K562 (cell line): Measurements from ENCODE around the gene PHLPP2. TPM values are rescaled to one million over a fixed set of nuclear protein-coding genes. Genes with fewer than 3 reads are reported as not detected.

ENCODE experiments used
- ATAC-seq: fragments of 200-7000 bp; cut with Tn5 transposase; 3 replicates; pipeline ENCODE4 v1.9.1; 2020; ENCODE audit warnings: moderate library complexity
- BruUV-seq: library from RNA; stranded (reverse); fragments of 400-500 nt; replicated peaks from 2 replicates; lab custom pipeline; 2021; lab: Mats Ljungman, UMichigan
- CTCF ChIA-PET: fragments of 300-600 bp; formaldehyde crosslinking; extraction: SDS; loops from one replicate; lab custom pipeline; 2021; ENCODE audit warnings: low intra/inter-chr PET ratio; lab: Yijun Ruan, JAX
- POLR2A ChIA-PET: fragments of 300-600, 350-650 bp; sonication (Branson Sonifier 250); formaldehyde crosslinking; extraction: SDS; loops from one replicate; lab custom pipeline; 2021; ENCODE audit warnings: antibody characterized with exemption, inconsistent platforms; lab: Yijun Ruan, JAX
- DNase-seq, 4 experiments: peaks; one replicate each; pipeline versions ENCODE4 v3.0.0 to v3.0.0-alpha.2; 2011 to 2018; ENCODE audit warnings: low spot score in 3 of 4, mixed read lengths in 3 of 4; ENCODE audit errors: extremely low read depth in 1 of 4
- FAIRE-seq: peaks from 2 replicates; lab custom pipeline; 2011; peaks lifted over from hg19 to GRCh38; lab: Jason Lieb, UNC
- H2AFZ ChIP-seq: 2 replicates; pipeline ENCODE4 v1.6.0; 2011; ENCODE audit warnings: low read depth, low read length, control low read depth, inconsistent platforms
- H3K27ac ChIP-seq: fragments of 200-600 bp; 3 replicates; pipeline ENCODE4 v1.8.0; 2011; ENCODE audit warnings: low read depth, mild to moderate bottlenecking, control low read depth, inconsistent platforms, low read length, moderate library complexity, mixed read lengths; ENCODE audit errors: extremely low read depth
- H3K27me3 ChIP-seq, 2 experiments: fragments of 300-600 bp in 1 of 2; 2 replicates in 1 of 2; 3 replicates in 1 of 2; pipeline versions ENCODE4 v1.6.0 to v1.8.0; 2011; ENCODE audit warnings: inconsistent platforms in 2 of 2, low read length in 2 of 2, mild to moderate bottlenecking in 1 of 2, mixed read lengths in 1 of 2, moderate library complexity in 1 of 2; ENCODE audit not compliant: control insufficient read depth in 2 of 2, insufficient read depth in 2 of 2
- H3K36me3 ChIP-seq: fragments of 300-600 bp; 3 replicates; pipeline ENCODE4 v1.8.0; 2011; ENCODE audit warnings: mild to moderate bottlenecking, low read length, inconsistent platforms; ENCODE audit not compliant: control insufficient read depth, insufficient read depth
- H3K4me1 ChIP-seq, 2 experiments: fragments of 200-600 bp in 1 of 2; replicated peaks in 1 of 2; 2 replicates in 1 of 2; 3 replicates in 1 of 2; pipeline versions ENCODE4 v1.5.1 to v1.8.0; 2011; ENCODE audit warnings: inconsistent platforms in 2 of 2, low read length in 2 of 2, mild to moderate bottlenecking in 1 of 2, mixed read lengths in 1 of 2, moderate library complexity in 1 of 2; ENCODE audit not compliant: control insufficient read depth in 2 of 2, insufficient read depth in 2 of 2
- H3K4me2 ChIP-seq: 2 replicates; pipeline ENCODE4 v1.6.1; 2011; ENCODE audit warnings: low read length, control low read depth, inconsistent platforms, mixed read lengths; ENCODE audit not compliant: insufficient read depth
- H3K4me3 ChIP-seq: fragments of 200-600 bp; sonication (generic), shearing (Covaris generic); 2 replicates; pipeline ENCODE4 v1.5.1; 2016; ENCODE audit warnings: control low read depth, inconsistent platforms
- H3K79me2 ChIP-seq: fragments of 200-600 bp; 3 replicates; pipeline ENCODE4 v1.8.0; 2011; ENCODE audit warnings: low read length, inconsistent platforms; ENCODE audit not compliant: control insufficient read depth, insufficient read depth
- H3K9ac ChIP-seq, 2 experiments: 2 replicates each; pipeline versions ENCODE4 v1.6.0 to v1.6.1; 2011; ENCODE audit warnings: low read depth in 2 of 2, low read length in 2 of 2, control low read depth in 1 of 2, inconsistent platforms in 1 of 2, mild to moderate bottlenecking in 1 of 2, mixed read lengths in 1 of 2; ENCODE audit not compliant: insufficient read depth in 1 of 2
- H3K9me1 ChIP-seq: one replicate; pipeline ENCODE4 v1.6.0; 2011; ENCODE audit warnings: inconsistent platforms, mild to moderate bottlenecking, low read length, moderate library complexity; ENCODE audit not compliant: control insufficient read depth, insufficient read depth
- H3K9me3 ChIP-seq: replicated peaks from 2 replicates; pipeline ENCODE4 v1.5.1; 2011; ENCODE audit warnings: low read depth, low read length, inconsistent platforms; ENCODE audit not compliant: control insufficient read depth, insufficient read depth
- H4K20me1 ChIP-seq: replicated peaks from 2 replicates; pipeline ENCODE4 v1.6.1; 2011; ENCODE audit warnings: low read length, inconsistent platforms, mixed read lengths; ENCODE audit not compliant: control insufficient read depth, insufficient read depth
- EGR1 ChIP-seq: fragments of 450-650 bp; conservative IDR thresholded peaks from 2 replicates; pipeline ENCODE4 v1.6.1; 2017; ENCODE audit warnings: mild to moderate bottlenecking
- EP400 ChIP-seq: fragments of 450-650 bp; IDR thresholded peaks from 2 replicates; pipeline ENCODE4 v1.6.1; 2017; ENCODE audit warnings: antibody characterized with exemption, mild to moderate bottlenecking, moderate library complexity
- ESRRB ChIP-seq: fragments of 250-450 bp; sonication (Bioruptor Pico); IDR thresholded peaks from 2 replicates; pipeline ENCODE4 v1.5.0; 2020; ENCODE audit warnings: mild to moderate bottlenecking, moderate library complexity, borderline replicate concordance
- ETV1 ChIP-seq: fragments of 450-650 bp; conservative IDR thresholded peaks from 2 replicates; pipeline ENCODE4 v1.6.1; 2016; ENCODE audit warnings: missing genetic modification characterization, control low read depth, low read depth, missing compliant biosample characterization
- HMG20B ChIP-seq: fragments of 250-450 bp; sonication (Bioruptor Pico); IDR thresholded peaks from 2 replicates; pipeline ENCODE4 v1.5.0; 2021; ENCODE audit warnings: mild to moderate bottlenecking
- PRMT5 ChIP-seq: sonication (generic); formaldehyde crosslinking; IDR thresholded peaks from 2 replicates; pipeline ENCODE4 v1.5.0; 2020; ENCODE audit warnings: missing genetic modification reagents
- SMAD4 ChIP-seq: fragments of 250-450 bp; sonication (Bioruptor Pico); conservative IDR thresholded peaks from 2 replicates; pipeline ENCODE4 v1.8.0; 2021; ENCODE audit warnings: inconsistent platforms, mild to moderate bottlenecking, moderate library complexity
- TAF9B ChIP-seq: fragments of 450-650 bp; IDR thresholded peaks from 2 replicates; pipeline ENCODE4 v1.6.1; 2018; ENCODE audit warnings: mild to moderate bottlenecking; ENCODE audit not compliant: partially characterized antibody
- WHSC1 ChIP-seq: IDR thresholded peaks from one replicate; pipeline ENCODE4 v1.6.1; 2012; ENCODE audit warnings: low read length, control low read depth, inconsistent platforms
- ZSCAN29 ChIP-seq: fragments of 450-650 bp; IDR thresholded peaks from 2 replicates; pipeline ENCODE4 v1.6.1; 2017
- WGBS: fragments of 100-300 bp; shearing (Covaris generic); methylation state at CpG from one replicate; pipeline ENCODE4 v1.1.6; 2016; ENCODE audit warnings: low coverage, mixed read lengths; ENCODE audit not compliant: insufficient coverage; ENCODE audit errors: missing lambda C conversion rate; 5-methylcytosine and 5-hydroxymethylcytosine counted together
- in situ Hi-C: fragments of 300-500 bp; cut with MboI; formaldehyde crosslinking; loops from 4 replicates; pipeline ENCODE4 v1.15.0; 2018; ENCODE audit warnings: inconsistent platforms, mixed read lengths
- intact Hi-C: fragments of 100-400 bp; cut with micrococcal nuclease; formaldehyde crosslinking; loops from 2 replicates; pipeline ENCODE4 v1.14.2; 2022
- polyA plus RNA-seq, 8 experiments: library from polyadenylated mRNA; depleted of rRNA in 4 of 8; stranded (reverse) in 5 of 8; unstranded in 3 of 8; fragments of >200 nt; fragmentation: Nextera tagmentation in 2 of 8; fragmentation: Illumina TruSeq in 1 of 8; extraction: Ambion mirVana in 2 of 8; extraction: Trizol in 1 of 8; gene quantifications; 2 replicates each; pipeline versions ENCODE4 v1.2.1 to v1.2.3, GENCODE V29; 2011 to 2014; ENCODE audit warnings: inconsistent platforms in 1 of 8, missing spikeins in 1 of 8
- total RNA-seq, 7 experiments: library from RNA; depleted of rRNA in 6 of 7; stranded (reverse); fragments of >200 nt in 6 of 7; fragmentation: Illumina TruSeq in 2 of 7; extraction: Trizol in 2 of 7; gene quantifications; 2 replicates each; pipeline versions ENCODE4 v1.2.1 to v1.2.3, GENCODE V29; 2011 to 2021; ENCODE audit warnings: low replicate concordance in 1 of 7
- TF ChIP-seq, protein P1 (sequence below): fragments of 150-350 bp; IDR thresholded peaks from 2 replicates; pipeline ENCODE4 v1.6.1; 2014; ENCODE audit warnings: low read depth, mild to moderate bottlenecking, low read length, borderline replicate concordance
- TF ChIP-seq, protein P2 (sequence below): fragments of 450-650 bp; IDR thresholded peaks from 2 replicates; pipeline ENCODE4 v1.6.1; 2016; ENCODE audit warnings: missing biosample characterization, missing genetic modification characterization

PHLPP2 gene
- total and polyA plus RNA-seq, 9 of the 15 experiments (the other 6 are each of a cell fraction or from before 2014, with no cell fraction given): 0.60 to 7.1 (median 2.6) TPM

DNA sequence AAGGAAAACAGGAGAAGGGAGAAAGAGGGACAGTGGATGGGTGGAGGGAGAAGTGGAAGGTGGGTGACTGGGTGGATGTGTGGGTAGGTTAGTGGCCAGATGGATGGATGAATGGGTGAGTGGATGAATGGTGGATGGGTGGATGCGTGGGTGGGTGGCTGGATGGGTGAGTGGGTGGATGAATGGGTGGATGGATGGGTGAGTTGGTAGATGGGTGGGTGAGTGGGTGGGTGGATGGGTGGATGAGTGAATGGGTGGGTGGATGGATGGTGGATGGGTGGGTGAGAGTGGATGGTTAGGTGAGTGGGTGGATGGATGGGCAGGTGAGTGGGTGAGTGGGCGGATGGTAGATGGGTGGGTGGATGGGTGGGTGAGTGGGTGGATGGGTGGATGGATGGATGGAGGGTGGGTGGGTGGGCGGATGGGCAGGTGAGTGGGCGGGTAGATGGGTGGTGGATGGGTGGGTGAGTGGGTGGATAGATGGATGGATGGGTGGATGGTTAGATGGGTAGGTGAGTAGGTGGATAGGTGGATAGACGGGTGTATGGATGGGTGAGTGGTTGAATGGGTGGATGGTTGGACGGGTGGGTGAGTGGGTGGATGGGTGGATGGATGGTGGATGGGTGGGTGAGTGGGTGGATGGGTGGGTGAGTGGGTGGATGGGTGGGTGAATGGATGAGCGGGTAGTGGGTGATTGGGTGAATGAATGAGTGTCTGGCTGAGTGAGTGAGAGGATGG, 99.2 kb downstream of the PHLPP2 start:
- intact Hi-C loops: no loop called here
- Histone ChIP-seq H3K79me2 (no peaks in the 10 kb centered on the region), H4K20me1 (no peaks in the 10 kb centered on the region), H3K9ac (no peak overlapping the region), H3K9me1 (no peaks in the 10 kb centered on the region), H3K27me3 (peaks cover 4 to 22% of the 10 kb centered on the region in 2 experiments; a peak in 3 of 5 replicates), H3K36me3 (no peaks in the 10 kb centered on the region), H2AFZ (no peak overlapping the region), H3K9me3 (no peaks in the 10 kb centered on the region), H3K4me1 (peaks cover 0 to 14% of the 10 kb centered on the region in 2 experiments; a peak in 2 of 5 replicates), H3K4me2 (no peak overlapping the region), H3K27ac (no peak overlapping the region), H3K4me3 (no peak overlapping the region)
- ATAC-seq: no peak
- ChIA-PET CTCF (no interaction called here), POLR2A (no interaction called here)
- DNase-seq: no peak
- 20% methylated on average over 1 of the region's 7 CpGs for WGBS
- no TSS peak for BruUV-seq
- no peak for FAIRE-seq
- no peak for TF ChIP-seq WHSC1
- no peak for TF ChIP-seq ZSCAN29
- no peak for TF ChIP-seq ESRRB (CRISPR knock-in tag)
- peak; percentile 74 for TF ChIP-seq EGR1
- in situ Hi-C loops: no loop called here

DNA sequence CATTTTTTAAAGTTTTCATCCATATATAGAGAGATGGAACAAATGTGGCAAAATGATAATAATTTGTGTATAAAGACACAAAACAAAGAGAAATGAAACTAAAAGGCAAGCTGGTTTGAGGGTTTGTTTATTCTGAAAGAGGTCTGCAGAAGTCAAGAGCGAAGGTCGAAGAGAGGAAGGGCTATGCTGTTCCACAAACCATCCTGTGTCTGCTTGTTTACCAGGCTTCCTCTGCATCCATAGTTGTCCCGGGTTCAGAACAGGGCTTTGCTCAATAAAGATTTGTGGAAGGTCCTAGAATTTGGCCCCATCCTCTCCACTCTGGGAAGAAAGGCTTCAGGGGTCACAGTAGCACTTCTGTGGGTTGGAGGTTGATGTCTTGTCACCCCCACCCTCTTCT, 100.9 kb downstream of the PHLPP2 start:
- no peak for FAIRE-seq
- H3K27me3 ChIP-seq: peaks cover 0 to 23% of the 10 kb centered on the region in 2 experiments; a peak in 3 of 5 replicates
- H3K36me3 ChIP-seq: no peaks in the 10 kb centered on the region
- no peak overlapping the region for H2AFZ ChIP-seq
- no peak overlapping the region for H3K4me2 ChIP-seq
- BruUV-seq: no TSS peak
- no peak overlapping the region for H3K9ac ChIP-seq
- DNase-seq: no peak
- ChIA-PET POLR2A (interaction anchor here (1.2 kb wide), 1 partner anchor 9 kb away, joined by 4 read pairs; no protein-coding TSS in a partner anchor), CTCF (no interaction called here)
- WGBS: 5% methylated on average over 3 of the region's 3 CpGs
- no peak overlapping the region for H3K27ac ChIP-seq
- intact Hi-C loops: no loop called here
- H3K4me3 ChIP-seq: no peak overlapping the region
- H3K9me3 ChIP-seq: no peaks in the 10 kb centered on the region
- no peaks in the 10 kb centered on the region for H4K20me1 ChIP-seq
- H3K4me1 ChIP-seq: peaks cover 0 to 14% of the 10 kb centered on the region in 2 experiments; a peak in 2 of 5 replicates
- ATAC-seq: no peak
- no peaks in the 10 kb centered on the region for H3K9me1 ChIP-seq
- no peaks in the 10 kb centered on the region for H3K79me2 ChIP-seq
- in situ Hi-C loops: no loop called here
- TF ChIP-seq, protein P1, sequence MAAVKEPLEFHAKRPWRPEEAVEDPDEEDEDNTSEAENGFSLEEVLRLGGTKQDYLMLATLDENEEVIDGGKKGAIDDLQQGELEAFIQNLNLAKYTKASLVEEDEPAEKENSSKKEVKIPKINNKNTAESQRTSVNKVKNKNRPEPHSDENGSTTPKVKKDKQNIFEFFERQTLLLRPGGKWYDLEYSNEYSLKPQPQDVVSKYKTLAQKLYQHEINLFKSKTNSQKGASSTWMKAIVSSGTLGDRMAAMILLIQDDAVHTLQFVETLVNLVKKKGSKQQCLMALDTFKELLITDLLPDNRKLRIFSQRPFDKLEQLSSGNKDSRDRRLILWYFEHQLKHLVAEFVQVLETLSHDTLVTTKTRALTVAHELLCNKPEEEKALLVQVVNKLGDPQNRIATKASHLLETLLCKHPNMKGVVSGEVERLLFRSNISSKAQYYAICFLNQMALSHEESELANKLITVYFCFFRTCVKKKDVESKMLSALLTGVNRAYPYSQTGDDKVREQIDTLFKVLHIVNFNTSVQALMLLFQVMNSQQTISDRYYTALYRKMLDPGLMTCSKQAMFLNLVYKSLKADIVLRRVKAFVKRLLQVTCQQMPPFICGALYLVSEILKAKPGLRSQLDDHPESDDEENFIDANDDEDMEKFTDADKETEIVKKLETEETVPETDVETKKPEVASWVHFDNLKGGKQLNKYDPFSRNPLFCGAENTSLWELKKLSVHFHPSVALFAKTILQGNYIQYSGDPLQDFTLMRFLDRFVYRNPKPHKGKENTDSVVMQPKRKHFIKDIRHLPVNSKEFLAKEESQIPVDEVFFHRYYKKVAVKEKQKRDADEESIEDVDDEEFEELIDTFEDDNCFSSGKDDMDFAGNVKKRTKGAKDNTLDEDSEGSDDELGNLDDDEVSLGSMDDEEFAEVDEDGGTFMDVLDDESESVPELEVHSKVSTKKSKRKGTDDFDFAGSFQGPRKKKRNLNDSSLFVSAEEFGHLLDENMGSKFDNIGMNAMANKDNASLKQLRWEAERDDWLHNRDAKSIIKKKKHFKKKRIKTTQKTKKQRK: no peak
- TF ChIP-seq PRMT5 (CRISPR knock-in tag) (no peak), ETV1 (tag) (no peak), EP400 (no peak), TAF9B (no peak), HMG20B (CRISPR knock-in tag) (no peak), SMAD4 (no peak)
- TF ChIP-seq, protein P2, sequence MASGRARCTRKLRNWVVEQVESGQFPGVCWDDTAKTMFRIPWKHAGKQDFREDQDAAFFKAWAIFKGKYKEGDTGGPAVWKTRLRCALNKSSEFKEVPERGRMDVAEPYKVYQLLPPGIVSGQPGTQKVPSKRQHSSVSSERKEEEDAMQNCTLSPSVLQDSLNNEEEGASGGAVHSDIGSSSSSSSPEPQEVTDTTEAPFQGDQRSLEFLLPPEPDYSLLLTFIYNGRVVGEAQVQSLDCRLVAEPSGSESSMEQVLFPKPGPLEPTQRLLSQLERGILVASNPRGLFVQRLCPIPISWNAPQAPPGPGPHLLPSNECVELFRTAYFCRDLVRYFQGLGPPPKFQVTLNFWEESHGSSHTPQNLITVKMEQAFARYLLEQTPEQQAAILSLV (tag): no peak
